Dermis lymphatic vessel endothelial cell (primary cell): Measurements from ENCODE around the gene VMO1. TPM values are rescaled to one million over a fixed set of nuclear protein-coding genes. Genes with fewer than 3 reads are reported as not detected.

Source experiments
- total RNA-seq: library from RNA; depleted of rRNA; stranded (reverse); fragments of >200 nt; gene quantifications from 2 replicates; pipeline ENCODE4 v1.2.1, GENCODE V29; 2014

VMO1 gene
- 0.22 and 0.95 TPM in 2 replicates for total RNA-seq

GRCh38 chr17:4786106-4786511 is at the start of gene VMO1:
VMO1 (minus strand) TSS chr17:4786364; CDS start chr17:4786352, 12 bp downstream.

GRCh38 chr17:4833178-4833940 is 47.2 kb upstream of the VMO1 start, which contains the start of gene MINK1:
MINK1 (plus strand) TSS chr17:4833340; CDS start chr17:4833584, 244 bp downstream.

GRCh38 chr17:4806777-4807604 is 20.8 kb upstream of the VMO1 start, which contains the start of gene PLD2:
PLD2 (plus strand) TSS chr17:4807152; CDS start chr17:4807773, 621 bp downstream.

GRCh38 chr17:4802228-4802627 is 16.1 kb upstream of the VMO1 start, which contains the start of gene C17orf114:
C17orf114 (minus strand) TSS chr17:4802328.

GRCh38 chr17:4788807-4789700 is 2.9 kb upstream of the VMO1 start, which contains the start of gene GLTPD2:
GLTPD2 (plus strand) TSS chr17:4788964; CDS start chr17:4789012, 48 bp downstream.

GRCh38 chr17:4771519-4772234 is 14.5 kb downstream of the VMO1 start, which contains the start of gene TM4SF5:
TM4SF5 (plus strand) TSS chr17:4771886; CDS start chr17:4771923, 37 bp downstream.

GRCh38 chr17:4739122-4740024 is 46.8 kb downstream of the VMO1 start, which contains the start of the genes CXCL16 and ZMYND15:
CXCL16 (minus strand) TSS chr17:4739928; CDS start chr17:4739339, 589 bp downstream.
ZMYND15 (plus strand) TSS chr17:4739833; CDS start chr17:4740549, 716 bp downstream.

Other genes starting within 250 kb of the VMO1 start
- 19.0 and 26.3 TPM in 2 replicates for gene MYBBP1A, start 231.0 kb downstream of the VMO1 start, total RNA-seq
- not detected in 2 replicates for gene GGT6, start 225.8 kb downstream of the VMO1 start, total RNA-seq
- gene SMTNL2, start 201.8 kb downstream of the VMO1 start, total RNA-seq = not detected in 2 replicates
- gene ALOX15, start 144.7 kb downstream of the VMO1 start, total RNA-seq = not detected in 2 replicates
- 7.7 and 10.3 TPM in 2 replicates for gene PELP1, start 82.2 kb downstream of the VMO1 start, total RNA-seq
- gene ARRB2, start 75.7 kb downstream of the VMO1 start, total RNA-seq = 7.5 and 9.0 TPM in 2 replicates
- gene MED11, start 54.9 kb downstream of the VMO1 start, total RNA-seq = 9.5 and 11.9 TPM in 2 replicates
- under 0.01 and 0.11 TPM in 2 replicates for gene ZMYND15, start 46.5 kb downstream of the VMO1 start, total RNA-seq
- 0.54 and 0.77 TPM in 2 replicates for gene CXCL16, start 46.4 kb downstream of the VMO1 start, total RNA-seq
- not detected in 2 replicates for gene TM4SF5, start 14.5 kb downstream of the VMO1 start, total RNA-seq
- not detected in 2 replicates for gene GLTPD2, start 2.6 kb upstream of the VMO1 start, total RNA-seq
- 164 and 200 TPM in 2 replicates for gene PSMB6, start 9.8 kb upstream of the VMO1 start, total RNA-seq
- 26.3 and 35.3 TPM in 2 replicates for gene PLD2, start 20.8 kb upstream of the VMO1 start, total RNA-seq
- gene MINK1, start 47.0 kb upstream of the VMO1 start, total RNA-seq = 25.5 and 31.3 TPM in 2 replicates
- 0.77 and 1.1 TPM in 2 replicates for gene C17orf107, start 113.2 kb upstream of the VMO1 start, total RNA-seq
- gene CHRNE, start 116.7 kb upstream of the VMO1 start, total RNA-seq = 0.86 and 5.7 TPM in 2 replicates
- gene GP1BA, start 145.9 kb upstream of the VMO1 start, total RNA-seq = not detected in 2 replicates
- 45.4 and 50.1 TPM in 2 replicates for gene SLC25A11, start 153.7 kb upstream of the VMO1 start, total RNA-seq
- gene RNF167, start 153.9 kb upstream of the VMO1 start, total RNA-seq = 11.5 and 12.6 TPM in 2 replicates
- gene PFN1, start 162.2 kb upstream of the VMO1 start, total RNA-seq = 304 and 331 TPM in 2 replicates
- 2.2 and 2.3 TPM in 2 replicates for gene ENO3, start 164.8 kb upstream of the VMO1 start, total RNA-seq
- 53.2 and 56.7 TPM in 2 replicates for gene SPAG7, start 181.5 kb upstream of the VMO1 start, total RNA-seq
- gene CAMTA2, start 201.3 kb upstream of the VMO1 start, total RNA-seq = 3.0 and 3.9 TPM in 2 replicates
- 0.52 and 0.54 TPM in 2 replicates for gene INCA1, start 211.2 kb upstream of the VMO1 start, total RNA-seq
- 75.5 and 89.6 TPM in 2 replicates for gene KIF1C, start 211.6 kb upstream of the VMO1 start, total RNA-seq
- under 0.01 and 0.17 TPM in 2 replicates for gene SLC52A1, start 249.1 kb upstream of the VMO1 start, total RNA-seq